Heart left ventricle (tissue), 16 donors: Measurements from ENCODE around the gene AHDC1. TPM values are rescaled to one million over a fixed set of nuclear protein-coding genes. Genes with fewer than 3 reads are reported as not detected.

ENCODE experiments used
- ATAC-seq, 4 donors: fragments of 200-7000 bp; cut with Tn5 transposase; one replicate each; pipeline ENCODE4 v1.9.1; 2020 to 2022; ENCODE audit warnings: moderate library complexity in 4 of 4, mild to moderate bottlenecking in 3 of 4, moderate number of reproducible peaks in 1 of 4
- DNase-seq, 5 donors: peaks; one replicate each; pipeline ENCODE4 v3.0.0-alpha.2; 2020
- H3K27ac ChIP-seq, 12 donors: fragments of 200-600 bp; sonication (generic) in 4 of 12; one replicate each; pipeline versions ENCODE4 v1.5.0 to v1.8.0; 2016 to 2022; ENCODE audit warnings: mild to moderate bottlenecking in 2 of 12
- H3K27me3 ChIP-seq, 9 donors: fragments of 200-600 bp; sonication (generic) in 2 of 9; one replicate each; pipeline versions ENCODE4 v1.5.1 to v1.8.0; 2016 to 2022; ENCODE audit warnings: mild to moderate bottlenecking in 3 of 9
- H3K36me3 ChIP-seq, 9 donors: fragments of 200-600 bp; sonication (generic) in 2 of 9; one replicate each; pipeline versions ENCODE4 v1.5.0 to v1.8.0; 2018 to 2022; ENCODE audit warnings: mild to moderate bottlenecking in 2 of 9
- H3K4me1 ChIP-seq, 12 donors: fragments of 200-600 bp; sonication (generic) in 4 of 12; one replicate each; pipeline versions ENCODE4 v1.5.0 to v1.8.0; 2016 to 2022; ENCODE audit warnings: mild to moderate bottlenecking in 3 of 12
- H3K4me3 ChIP-seq, 12 donors: fragments of 200-600 bp; sonication (generic) in 4 of 12; one replicate each; pipeline versions ENCODE4 v1.5.0 to v1.8.0; 2017 to 2022; ENCODE audit warnings: mild to moderate bottlenecking in 9 of 12, moderate library complexity in 4 of 12
- H3K9me3 ChIP-seq, 12 donors: fragments of 200-600 bp; sonication (generic) in 4 of 12; one replicate each; pipeline versions ENCODE4 v1.5.0 to v1.8.0; 2016 to 2022; ENCODE audit warnings: mild to moderate bottlenecking in 1 of 12
- CTCF ChIP-seq, 12 donors: fragments of 200-600 bp; sonication (generic) in 4 of 12; IDR thresholded peaks; one replicate each; pipeline versions ENCODE4 v1.5.0 to v1.8.0; 2018 to 2022; ENCODE audit warnings: antibody characterized with exemption in 12 of 12, mild to moderate bottlenecking in 5 of 12
- POLR2A ChIP-seq, 2 donors: fragments of 450-650 bp; IDR thresholded peaks; one replicate each; pipeline ENCODE4 v1.6.1; 2017; ENCODE audit warnings: antibody characterized with exemption in 2 of 2, mild to moderate bottlenecking in 2 of 2, moderate library complexity in 2 of 2
- WGBS, 4 donors: extraction: QIAGEN DNeasy Blood & Tissue Kit in 2 of 4; methylation state at CpG; one replicate each; pipeline versions ENCODE4 v1.1.5 to v1.1.7; 2013 to 2018; 5-methylcytosine and 5-hydroxymethylcytosine counted together
- intact Hi-C, 10 donors: fragments of 100-400 bp; cut with DNase I; formaldehyde crosslinking; loops; one replicate each; pipeline versions ENCODE4 v1.11.1 to v1.14.2; 2022
- polyA plus RNA-seq, 2 donors: library from polyadenylated mRNA; stranded (reverse); fragments of 200-250 nt; gene quantifications; one replicate each; pipeline ENCODE4 v1.2.3, GENCODE V29; 2013
- total RNA-seq, 9 donors: library from RNA; depleted of rRNA in 2 of 9; stranded (reverse); fragments of >200 nt in 2 of 9; fragmentation: NEBNext Ultra II Directional in 3 of 9; extraction: Animal tissue kit (Norgen Biotek cat#: 25700) in 3 of 9; gene quantifications; one replicate each; pipeline versions ENCODE4 v1.1.0 to v1.2.4, GENCODE V29; 2016 to 2023
- donor health status: ischemic (EF 13 %, LVEDD 7.1; RV severe dilation, severe dysfunction).
- donor health status: healthy with polysubstance abuse.
- donor health status: DM: no; HTN: yes; CAD: no.
- donor health status: DM: no; HTN: no; CAD: no.
- donor health status: ischemic (EF 25% LVEDD 6.9; RV normal size, moderate dysfunction).
- donor health status: ischemic (EF 25% LVEDD 5.7; RV mildly dilated, moderate dysfunction).
- donor health status: healthy.
- donor health status: DM: yes; HTN: yes; CAD: no.
- donor health status: ischemic (EF 35%, LVEDD 5.7; RV mildly dilated, moderate dysfunction).
- donor health status: nonischemic (EF 11% LVEDD 7.7; RV severe dilation, severe dysfunction).
- donor health status: DM: yes; HTN: yes; CAD: no.
- donor health status: PGD.
- donor health status: ischemic (EF 29% LVEDD 5.4; RV normal size, mild dysfunction).
- donor health status: nonischemic (EF 23%, LVEDD 6.1; RV moderate dilation, normal function).

Gene AHDC1
- total and polyA plus RNA-seq, 11 donors, result 25.8 to 50.2 (median 42.1) TPM

- Histone ChIP-seq H3K9me3 (no peaks in the 10 kb centered on the region), H3K27me3 (no peaks in the 10 kb centered on the region), H3K4me1 (peaks cover 5 to 81% (median 54%) of the 10 kb centered on the region in 12 donors), H3K36me3 (no peaks in the 10 kb centered on the region), H3K4me3 (no peak overlapping the region), H3K27ac (peak overlapping the region; percentile 7 to 96 (median 49))
- DNase-seq (no peak), ATAC-seq (peak in 1 of 4 donors; percentile 43)
- 66 to 75% (median 71%) methylated on average over 2 of the region's 2 CpGs for WGBS, 4 donors
- TF ChIP-seq CTCF (IDR thresholded peaks at IDR 0.05), result no peak
- no peak for TF ChIP-seq POLR2A (IDR thresholded peaks at IDR 0.05)
- intact Hi-C loops, result loop anchor here in 1 of 10 donors (10.0 kb wide), 1 partner anchor 148 kb away; no protein-coding TSS in a partner anchor
Measured at GRCh38 chr1:27517301-27517700, 86.6 kb downstream of the AHDC1 start.

- H3K27ac ChIP-seq, result peak overlapping the region in 3 of 12 donors; percentile 21 to 96 (median 49)
- no peaks in the 10 kb centered on the region for H3K27me3 ChIP-seq
- H3K36me3 ChIP-seq, result no peaks in the 10 kb centered on the region
- intact Hi-C loops, result loop anchor here in 1 of 10 donors (10.0 kb wide), 1 partner anchor 149 kb away; no protein-coding TSS in a partner anchor
- H3K9me3 ChIP-seq, result no peaks in the 10 kb centered on the region
- H3K4me1 ChIP-seq, result peaks cover 5 to 64% (median 37%) of the 10 kb centered on the region in 12 donors
- no peak for TF ChIP-seq CTCF (IDR thresholded peaks at IDR 0.05)
- TF ChIP-seq POLR2A (IDR thresholded peaks at IDR 0.05), result no peak
- DNase-seq, result no peak
- ATAC-seq, result no peak
- no peak overlapping the region for H3K4me3 ChIP-seq
- 77 to 96% (median 86%) methylated on average over 3 of the region's 3 CpGs for WGBS, 4 donors
Measured at GRCh38 chr1:27515626-27516025, 88.3 kb downstream of the AHDC1 start.

- DNase-seq (peak in 4 of 5 donors; percentile 51 to 79 (median 68)), ATAC-seq (peak; percentile 30 to 71 (median 46))
- no peak for TF ChIP-seq POLR2A (IDR thresholded peaks at IDR 0.05)
- TF ChIP-seq CTCF (IDR thresholded peaks at IDR 0.05), result no peak
- Histone ChIP-seq H3K4me3 (no peak overlapping the region), H3K9me3 (no peaks in the 10 kb centered on the region), H3K4me1 (peaks cover 4 to 56% (median 26%) of the 10 kb centered on the region in 12 donors), H3K27me3 (no peaks in the 10 kb centered on the region), H3K36me3 (no peaks in the 10 kb centered on the region), H3K27ac (peak overlapping the region in 7 of 12 donors; percentile 9 to 68 (median 52))
- intact Hi-C loops, result loop anchor here in 1 of 10 donors (10.0 kb wide), 1 partner anchor 151 kb away; no protein-coding TSS in a partner anchor
- WGBS, 4 donors, result 55 to 68% (median 60%) methylated on average over 6 to 7 of the region's 7 CpGs
Measured at GRCh38 chr1:27513958-27514357, 90.0 kb downstream of the AHDC1 start.

- DNase-seq (peak in 1 of 5 donors; percentile 45), ATAC-seq (peak; percentile 42 to 71 (median 54))
- TF ChIP-seq POLR2A (IDR thresholded peaks at IDR 0.05) (no peak), CTCF (IDR thresholded peaks at IDR 0.05) (no peak)
- Histone ChIP-seq H3K27ac (peak overlapping the region in 7 of 12 donors; percentile 9 to 68 (median 52)), H3K4me3 (no peak overlapping the region), H3K27me3 (no peaks in the 10 kb centered on the region), H3K4me1 (peaks cover 4 to 56% (median 26%) of the 10 kb centered on the region in 12 donors), H3K36me3 (no peaks in the 10 kb centered on the region), H3K9me3 (no peaks in the 10 kb centered on the region)
- 32 to 64% (median 53%) methylated on average over 5 of the region's 5 CpGs for WGBS, 4 donors
- intact Hi-C loops, result loop anchor here in 1 of 10 donors (10.0 kb wide), 1 partner anchor 151 kb away; no protein-coding TSS in a partner anchor
Measured at GRCh38 chr1:27513528-27513927, 90.4 kb downstream of the AHDC1 start.
